GM23338 (cell line): ENCODE measurements around the gene MINPP1.

Source experiments
- CREB1 ChIP-seq: fragments of 250-450 bp; sonication (Bioruptor Pico); IDR thresholded peaks from 2 replicates; pipeline ENCODE4 v1.5.0; 2020; ENCODE audit warnings: low read depth, mild to moderate bottlenecking, moderate library complexity
- CTCF ChIP-seq, 2 experiments: fragments of 200-600 bp in 1 of 2; sonication (generic) in 1 of 2; conservative IDR thresholded peaks; 2 replicates each; pipeline versions ENCODE4 v1.5.1 to v1.6.1; 2016 to 2017; ENCODE audit warnings: antibody characterized with exemption in 2 of 2, low read depth in 2 of 2, mild to moderate bottlenecking in 2 of 2, moderate library complexity in 1 of 2

- TF ChIP-seq CTCF (conservative IDR thresholded peaks at IDR 0.05; ENCODE audit: low read depth in 2 of 2) (no peak), CREB1 (peak; percentile 85)
These were observed at the start of gene MINPP1 for GRCh38 chr10:87504640-87505365.
